Endothelial cell of umbilical vein (primary cell): ENCODE measurements around the gene LYRM2.

ENCODE experiments used
- CTCF ChIP-seq, 2 donors: IDR thresholded peaks; 1 replicate in 1 of 2; 2 replicates in 1 of 2; pipeline ENCODE4 v1.5.1; 2011; ENCODE audit warnings: low read length in 2 of 2, mild to moderate bottlenecking in 2 of 2, moderate library complexity in 2 of 2, control low read depth in 1 of 2, inconsistent platforms in 1 of 2, low read depth in 1 of 2; ENCODE audit not compliant: insufficient read depth in 1 of 2; ENCODE audit errors: extremely low read depth in 1 of 2
- FOS ChIP-seq: IDR thresholded peaks from 2 replicates; pipeline ENCODE4 v1.6.1; 2011; ENCODE audit warnings: mild to moderate bottlenecking, low read length, moderate library complexity, borderline replicate concordance; ENCODE audit not compliant: insufficient read depth
- TF ChIP-seq, protein P1 (sequence below): IDR thresholded peaks from 2 replicates; pipeline ENCODE4 v1.6.1; 2011; ENCODE audit not compliant: insufficient read depth, insufficient read length

DNA sequence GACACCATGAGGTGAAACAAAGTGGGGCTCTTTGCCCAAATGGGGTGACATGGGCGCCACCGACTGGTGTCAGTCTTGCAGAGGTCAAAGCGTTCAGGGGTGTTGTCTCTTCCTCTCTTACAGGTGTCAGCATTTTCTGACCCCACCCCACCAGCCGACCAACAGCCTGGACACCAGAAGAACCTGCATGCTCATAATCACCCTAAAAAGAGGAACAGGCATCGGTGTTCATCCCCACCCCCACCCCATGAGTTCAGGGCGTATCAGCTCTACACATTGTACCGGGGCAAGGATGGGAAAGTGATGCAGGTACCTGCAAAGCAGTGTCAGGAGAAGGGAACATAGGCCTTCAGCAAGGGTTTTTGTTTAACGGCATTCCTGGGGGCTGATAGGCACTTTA, 14.8 kb downstream of the LYRM2 start:
- TF ChIP-seq, protein P1, sequence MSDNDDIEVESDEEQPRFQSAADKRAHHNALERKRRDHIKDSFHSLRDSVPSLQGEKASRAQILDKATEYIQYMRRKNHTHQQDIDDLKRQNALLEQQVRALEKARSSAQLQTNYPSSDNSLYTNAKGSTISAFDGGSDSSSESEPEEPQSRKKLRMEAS: no peak
- TF ChIP-seq CTCF (IDR thresholded peaks at IDR 0.05; ENCODE audit: extremely low read depth in 1 of 2, insufficient read depth in 1 of 2, low read depth in 1 of 2, low read length in 2 of 2) (no peak), FOS (no peak)
